Endodermal cell (in vitro differentiated cells): ENCODE results near the gene MZF1. TPM values are rescaled to one million over a fixed set of nuclear protein-coding genes. Genes with fewer than 3 reads are reported as not detected.
A peak's percentile ranks its signal among the peaks of the same experiment; 100 is the strongest.

ENCODE experiments used
- DNase-seq: peaks from one replicate; pipeline ENCODE4 v3.0.0-alpha.2; 2017
- H3K27ac ChIP-seq: 2 replicates; pipeline ENCODE4 v1.5.1; 2013; ENCODE audit warnings: mild to moderate bottlenecking, low read depth, low read length, moderate library complexity
- H3K27me3 ChIP-seq: 2 replicates; pipeline ENCODE4 v1.6.1; 2013; ENCODE audit warnings: mild to moderate bottlenecking, low read length, moderate library complexity; ENCODE audit not compliant: insufficient read depth, control insufficient read depth, poor library complexity, severe bottlenecking
- H3K36me3 ChIP-seq: 2 replicates; pipeline ENCODE4 v1.7.0; 2013; ENCODE audit warnings: mild to moderate bottlenecking, low read length, moderate library complexity; ENCODE audit not compliant: control insufficient read depth, insufficient read depth
- H3K4me1 ChIP-seq: one replicate; pipeline ENCODE4 v1.7.0; 2013; ENCODE audit warnings: low read length; ENCODE audit not compliant: control insufficient read depth, insufficient read depth
- H3K4me3 ChIP-seq: 2 replicates; pipeline ENCODE4 v1.5.1; 2013; ENCODE audit warnings: mild to moderate bottlenecking, low read length, moderate library complexity
- H3K9ac ChIP-seq: 2 replicates; pipeline ENCODE4 v1.6.1; 2013; ENCODE audit warnings: mild to moderate bottlenecking, low read length, moderate library complexity; ENCODE audit not compliant: poor library complexity, severe bottlenecking; ENCODE audit errors: extremely low read depth
- H3K9me3 ChIP-seq: 2 replicates; pipeline ENCODE4 v1.6.1; 2013; ENCODE audit warnings: mild to moderate bottlenecking, low read length, moderate library complexity; ENCODE audit not compliant: control insufficient read depth
- H3K27ac Mint-ChIP-seq: 2 replicates; pipeline ENCODE4 v1.8.0; 2020; ENCODE audit warnings: mixed read lengths
- H3K27me3 Mint-ChIP-seq: 2 replicates; pipeline ENCODE4 v1.8.0; 2021; ENCODE audit warnings: mild to moderate bottlenecking, mixed read lengths; ENCODE audit not compliant: insufficient read depth
- H3K36me3 Mint-ChIP-seq: 2 replicates; pipeline ENCODE4 v1.8.0; 2020; ENCODE audit warnings: low read depth, mixed read lengths
- H3K4me1 Mint-ChIP-seq: 2 replicates; pipeline ENCODE4 v1.8.0; 2020; ENCODE audit warnings: mixed read lengths
- H3K4me3 Mint-ChIP-seq: 2 replicates; pipeline ENCODE4 v1.8.0; 2020; ENCODE audit warnings: mild to moderate bottlenecking, moderate library complexity, mixed read lengths
- H3K9me3 Mint-ChIP-seq: 2 replicates; pipeline ENCODE4 v1.8.0; 2020; ENCODE audit warnings: mild to moderate bottlenecking, mixed read lengths
- WGBS, 2 experiments: methylation state at CpG; one replicate each; pipeline versions ENCODE4 v1.1.5 to v1.1.7; 2013; ENCODE audit warnings: missing lambda C conversion rate in 2 of 2, mixed read lengths in 1 of 2; ENCODE audit not compliant: insufficient coverage in 1 of 2, insufficient read length in 1 of 2; 5-methylcytosine and 5-hydroxymethylcytosine counted together
- total RNA-seq, 2 donors: library from RNA; stranded (reverse); fragmentation: NEBNext Ultra II Directional in 1 of 2; extraction: Animal tissue kit (Norgen Biotek cat#: 25700) in 1 of 2; gene quantifications; 2 replicates in 1 of 2; 3 replicates in 1 of 2; pipeline ENCODE4 v1.2.1, GENCODE V29; 2021
- TF ChIP-seq, protein P1 (sequence below): fragments of 200-600 bp; sonication (generic); conservative IDR thresholded peaks from 2 replicates; pipeline ENCODE4 v1.5.0; 2021; ENCODE audit warnings: antibody characterized with exemption, mild to moderate bottlenecking

MZF1 gene
- total RNA-seq, 2 donors from 2014 or later = 24.3 to 33.1 TPM

GRCh38 chr19:58560921-58561320 is 12.2 kb downstream of the MZF1 start:
- Mint-ChIP-seq H3K36me3 (peaks cover 19% of the 10 kb centered on the region), H3K9me3 (no peaks in the 10 kb centered on the region), H3K27ac (no peak overlapping the region), H3K27me3 (peaks cover 2% of the 10 kb centered on the region), H3K4me3 (no peak overlapping the region), H3K4me1 (peaks cover 11% of the 10 kb centered on the region)
- Histone ChIP-seq H3K27ac (no peak overlapping the region), H3K4me3 (no peak overlapping the region), H3K9ac (no peak overlapping the region), H3K36me3 (peaks cover 13% of the 10 kb centered on the region), H3K27me3 (peaks cover 6% of the 10 kb centered on the region), H3K4me1 (no peaks in the 10 kb centered on the region), H3K9me3 (no peaks in the 10 kb centered on the region)
- TF ChIP-seq, protein P1, sequence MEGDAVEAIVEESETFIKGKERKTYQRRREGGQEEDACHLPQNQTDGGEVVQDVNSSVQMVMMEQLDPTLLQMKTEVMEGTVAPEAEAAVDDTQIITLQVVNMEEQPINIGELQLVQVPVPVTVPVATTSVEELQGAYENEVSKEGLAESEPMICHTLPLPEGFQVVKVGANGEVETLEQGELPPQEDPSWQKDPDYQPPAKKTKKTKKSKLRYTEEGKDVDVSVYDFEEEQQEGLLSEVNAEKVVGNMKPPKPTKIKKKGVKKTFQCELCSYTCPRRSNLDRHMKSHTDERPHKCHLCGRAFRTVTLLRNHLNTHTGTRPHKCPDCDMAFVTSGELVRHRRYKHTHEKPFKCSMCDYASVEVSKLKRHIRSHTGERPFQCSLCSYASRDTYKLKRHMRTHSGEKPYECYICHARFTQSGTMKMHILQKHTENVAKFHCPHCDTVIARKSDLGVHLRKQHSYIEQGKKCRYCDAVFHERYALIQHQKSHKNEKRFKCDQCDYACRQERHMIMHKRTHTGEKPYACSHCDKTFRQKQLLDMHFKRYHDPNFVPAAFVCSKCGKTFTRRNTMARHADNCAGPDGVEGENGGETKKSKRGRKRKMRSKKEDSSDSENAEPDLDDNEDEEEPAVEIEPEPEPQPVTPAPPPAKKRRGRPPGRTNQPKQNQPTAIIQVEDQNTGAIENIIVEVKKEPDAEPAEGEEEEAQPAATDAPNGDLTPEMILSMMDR = no peak
- no peak for DNase-seq

DNA sequence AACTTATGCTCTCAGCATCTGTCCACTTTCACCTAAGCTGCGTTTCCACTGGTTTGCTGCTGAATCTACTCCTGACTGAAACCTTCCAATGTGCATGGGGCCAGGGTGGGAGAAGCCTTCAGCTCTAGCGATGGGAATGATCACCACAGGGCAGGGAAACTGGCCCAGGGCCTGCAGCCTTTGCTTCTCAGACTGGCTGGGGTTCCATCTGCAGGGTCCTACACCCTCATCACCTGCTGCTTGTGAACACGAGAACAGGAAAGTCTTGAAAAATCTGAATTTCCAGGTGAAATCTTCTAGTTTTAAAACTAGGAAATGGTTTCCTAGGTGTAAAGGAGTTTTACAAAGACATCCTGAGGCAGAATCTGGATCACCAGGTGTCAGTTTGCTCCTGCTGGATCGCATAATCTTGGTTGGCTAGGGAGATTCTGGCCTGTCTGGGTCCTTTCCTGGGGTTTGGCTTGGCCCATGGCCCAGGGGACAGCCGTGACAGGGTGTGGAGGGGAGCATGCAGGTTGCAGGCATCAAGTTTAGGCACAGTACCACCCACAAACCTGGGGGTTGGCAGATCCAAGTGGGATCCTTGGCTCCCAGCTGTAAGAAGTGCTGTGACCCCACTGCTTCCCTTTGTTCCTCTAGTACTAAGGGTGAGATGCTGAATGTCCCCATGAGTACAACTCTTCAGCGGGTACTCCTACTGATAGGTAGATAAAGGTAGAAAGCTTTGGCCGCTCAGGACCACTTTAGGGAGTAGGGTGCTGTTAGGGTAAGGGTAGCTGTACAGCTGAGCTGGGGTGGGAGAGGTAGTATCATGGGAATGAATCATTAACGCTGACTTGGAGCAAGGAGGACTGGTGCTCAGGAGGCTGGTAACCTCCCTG is 12.9 kb downstream of the MZF1 start:
- Mint-ChIP-seq H3K4me1 (peaks cover 13% of the 10 kb centered on the region), H3K36me3 (peaks cover 22% of the 10 kb centered on the region), H3K9me3 (no peaks in the 10 kb centered on the region), H3K27ac (peak overlapping the region; percentile 99), H3K27me3 (peaks cover 2% of the 10 kb centered on the region), H3K4me3 (peak overlapping the region; percentile 96)
- Histone ChIP-seq H3K4me1 (no peaks in the 10 kb centered on the region), H3K9me3 (no peaks in the 10 kb centered on the region), H3K27ac (peak overlapping the region; percentile 77), H3K9ac (peak overlapping the region; percentile 95), H3K36me3 (peaks cover 18% of the 10 kb centered on the region), H3K27me3 (peaks cover 6% of the 10 kb centered on the region), H3K4me3 (peak overlapping the region; percentile 98)
- DNase-seq = no peak
- 92 to 95% methylated on average over 7 to 8 of the region's 8 CpGs for WGBS, 2 experiments
- TF ChIP-seq, protein P1 = no peak

- Mint-ChIP-seq H3K9me3 (no peaks in the 10 kb centered on the region), H3K36me3 (peaks cover 22% of the 10 kb centered on the region), H3K27ac (peak overlapping the region; percentile 99), H3K27me3 (peaks cover 2% of the 10 kb centered on the region), H3K4me3 (peak overlapping the region; percentile 96), H3K4me1 (peaks cover 18% of the 10 kb centered on the region)
- TF ChIP-seq, protein P1 = no peak
- 0 to 1% methylated on average over 24 to 33 of the region's 33 CpGs for WGBS, 2 experiments
- Histone ChIP-seq H3K9me3 (no peaks in the 10 kb centered on the region), H3K9ac (peak overlapping the region; percentile 95), H3K4me3 (peak overlapping the region; percentile 98), H3K4me1 (no peaks in the 10 kb centered on the region), H3K27me3 (peaks cover 6% of the 10 kb centered on the region), H3K27ac (peak overlapping the region; percentile 99), H3K36me3 (peaks cover 18% of the 10 kb centered on the region)
- DNase-seq = peak; percentile 97
Measured at GRCh38 chr19:58559275-58560006, 13.7 kb downstream of the MZF1 start.
